ENCODE measurements around the gene LRBA. TPM values are rescaled to one million over a fixed set of nuclear protein-coding genes. Genes with fewer than 3 reads are reported as not detected.

LRBA gene
- total RNA-seq, 4 donors from 2014 or later: 13.3 to 21.2 (median 20.1) TPM

DNA sequence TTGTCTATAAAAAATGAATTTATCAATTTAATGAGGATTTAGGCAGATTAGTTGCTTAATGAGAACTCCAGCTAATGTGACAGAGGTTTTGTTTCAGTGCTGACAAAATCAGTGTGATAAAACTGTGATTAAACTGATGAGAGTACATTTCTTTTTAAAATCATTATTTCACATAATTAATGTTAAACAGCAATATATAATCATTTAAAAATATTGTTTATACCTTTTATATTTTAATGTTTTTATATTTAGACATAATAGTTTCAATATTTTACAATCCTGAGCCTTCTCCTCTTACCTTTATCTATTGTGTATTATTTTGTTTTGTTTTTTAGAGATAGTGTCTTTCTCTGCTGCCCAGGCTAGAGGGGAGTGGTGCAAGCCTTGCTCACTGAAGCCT lies 480.3 kb downstream of the LRBA start:
- H3K27ac ChIP-seq (replicated peaks in 1 of 4): no peak overlapping the region
- no peaks in the 10 kb centered on the region for H3K27me3 ChIP-seq
- no peak for DNase-seq (ENCODE audit: extremely low spot score)
- no peaks in the 10 kb centered on the region for H3K9me3 ChIP-seq
- H3K4me3 ChIP-seq: no peak overlapping the region
- H3K36me3 ChIP-seq: no peaks in the 10 kb centered on the region
- intact Hi-C loops (cut with DNase I): no loop called here
- TF ChIP-seq POLR2A (IDR thresholded peaks at IDR 0.05; ENCODE audit: low read depth): no peak
- no peak for TF ChIP-seq EP300 (IDR thresholded peaks at IDR 0.05)
- TF ChIP-seq POLR2AphosphoS5 (IDR thresholded peaks at IDR 0.05): no peak
- TF ChIP-seq, protein P1, sequence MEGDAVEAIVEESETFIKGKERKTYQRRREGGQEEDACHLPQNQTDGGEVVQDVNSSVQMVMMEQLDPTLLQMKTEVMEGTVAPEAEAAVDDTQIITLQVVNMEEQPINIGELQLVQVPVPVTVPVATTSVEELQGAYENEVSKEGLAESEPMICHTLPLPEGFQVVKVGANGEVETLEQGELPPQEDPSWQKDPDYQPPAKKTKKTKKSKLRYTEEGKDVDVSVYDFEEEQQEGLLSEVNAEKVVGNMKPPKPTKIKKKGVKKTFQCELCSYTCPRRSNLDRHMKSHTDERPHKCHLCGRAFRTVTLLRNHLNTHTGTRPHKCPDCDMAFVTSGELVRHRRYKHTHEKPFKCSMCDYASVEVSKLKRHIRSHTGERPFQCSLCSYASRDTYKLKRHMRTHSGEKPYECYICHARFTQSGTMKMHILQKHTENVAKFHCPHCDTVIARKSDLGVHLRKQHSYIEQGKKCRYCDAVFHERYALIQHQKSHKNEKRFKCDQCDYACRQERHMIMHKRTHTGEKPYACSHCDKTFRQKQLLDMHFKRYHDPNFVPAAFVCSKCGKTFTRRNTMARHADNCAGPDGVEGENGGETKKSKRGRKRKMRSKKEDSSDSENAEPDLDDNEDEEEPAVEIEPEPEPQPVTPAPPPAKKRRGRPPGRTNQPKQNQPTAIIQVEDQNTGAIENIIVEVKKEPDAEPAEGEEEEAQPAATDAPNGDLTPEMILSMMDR (IDR thresholded peaks at IDR 0.05): no peak
- no peaks in the 10 kb centered on the region for H3K4me1 ChIP-seq

DNA sequence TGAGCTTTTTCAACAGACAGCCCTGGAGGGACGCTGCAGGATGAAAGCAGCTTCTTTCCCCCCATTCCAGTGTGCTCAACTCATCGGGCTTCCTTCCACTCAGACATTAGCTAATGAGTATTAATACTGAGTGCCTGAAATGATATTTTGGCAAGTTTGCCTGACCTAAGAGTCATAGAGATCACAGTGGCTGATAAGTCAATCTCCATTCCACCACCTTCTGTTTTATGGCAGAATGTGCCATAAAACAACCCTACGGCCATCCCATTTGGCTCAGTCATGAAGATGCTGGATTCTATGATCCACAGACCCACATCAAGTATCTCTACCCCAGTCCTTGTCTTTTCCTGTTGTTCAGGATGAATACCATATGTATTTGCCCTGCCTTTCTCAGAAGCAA lies 481.4 kb downstream of the LRBA start:
- 96% methylated on average over 3 of the region's 3 CpGs for WGBS
- H3K27me3 ChIP-seq: no peaks in the 10 kb centered on the region
- no peak overlapping the region for H3K4me3 ChIP-seq
- H3K9me3 ChIP-seq: no peaks in the 10 kb centered on the region
- no peak for DNase-seq (ENCODE audit: extremely low spot score)
- no peak overlapping the region for H3K27ac ChIP-seq (replicated peaks in 1 of 4)
- no peaks in the 10 kb centered on the region for H3K36me3 ChIP-seq
- no peak for TF ChIP-seq EP300 (IDR thresholded peaks at IDR 0.05)
- TF ChIP-seq POLR2AphosphoS5 (IDR thresholded peaks at IDR 0.05): no peak
- no peak for TF ChIP-seq POLR2A (IDR thresholded peaks at IDR 0.05; ENCODE audit: low read depth)
- TF ChIP-seq, protein P1 (IDR thresholded peaks at IDR 0.05): no peak
- H3K4me1 ChIP-seq: no peaks in the 10 kb centered on the region
- intact Hi-C loops (cut with DNase I): no loop called here

DNA sequence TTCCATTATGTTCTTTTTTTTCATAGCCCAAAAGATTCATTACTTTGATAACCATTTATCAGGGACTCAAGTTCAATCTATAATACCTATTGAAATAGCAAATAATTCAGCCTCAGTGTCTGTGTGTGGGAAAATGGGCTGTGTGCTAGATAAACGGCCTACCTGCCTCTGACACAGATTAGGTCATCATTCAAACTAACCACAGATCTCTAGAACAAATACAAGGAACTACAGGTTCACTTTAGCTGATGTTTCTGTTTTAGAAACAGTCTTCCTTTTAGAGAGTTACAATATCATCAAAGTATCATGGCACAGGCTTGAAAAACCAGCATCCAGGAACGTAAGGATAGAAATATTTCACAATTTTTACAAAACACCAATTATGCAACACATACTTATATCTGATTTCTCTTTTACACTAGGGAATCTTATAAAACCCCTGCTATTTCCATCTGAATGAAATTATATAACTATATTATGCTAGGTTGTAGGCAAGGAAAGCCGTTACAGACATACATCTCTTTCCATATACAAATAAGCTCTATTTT lies 489.7 kb downstream of the LRBA start:
- WGBS: 78% methylated on average over 3 of the region's 3 CpGs
- Histone ChIP-seq H3K4me3 (no peak overlapping the region), H3K9me3 (no peaks in the 10 kb centered on the region), H3K27ac (replicated peaks in 1 of 4) (no peak overlapping the region), H3K36me3 (no peaks in the 10 kb centered on the region), H3K4me1 (no peaks in the 10 kb centered on the region), H3K27me3 (no peaks in the 10 kb centered on the region)
- no peak for DNase-seq (ENCODE audit: extremely low spot score)
- TF ChIP-seq, protein P1 (IDR thresholded peaks at IDR 0.05): no peak
- TF ChIP-seq POLR2A (IDR thresholded peaks at IDR 0.05; ENCODE audit: low read depth) (no peak), POLR2AphosphoS5 (IDR thresholded peaks at IDR 0.05) (no peak), EP300 (IDR thresholded peaks at IDR 0.05) (no peak)
- intact Hi-C loops (cut with DNase I): no loop called here

DNA sequence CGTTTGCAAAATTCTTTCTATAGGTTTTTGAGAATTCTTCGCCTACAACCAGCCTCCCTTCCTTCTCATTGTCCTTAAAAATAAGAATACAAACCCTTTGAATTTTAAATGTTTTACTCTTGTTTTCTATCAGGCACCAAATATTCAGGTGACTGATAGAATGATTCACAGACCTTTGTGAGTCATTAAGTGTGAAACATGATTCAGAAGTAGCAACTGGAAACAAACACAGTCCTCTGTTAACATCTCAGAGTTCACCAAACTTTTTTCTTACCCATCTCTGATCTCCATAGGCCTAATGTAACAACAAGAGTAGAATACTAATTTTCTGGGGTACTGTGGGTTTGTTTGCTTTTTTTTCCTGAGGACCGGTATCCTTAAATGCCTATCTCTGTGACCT lies 496.5 kb downstream of the LRBA start:
- Histone ChIP-seq H3K36me3 (no peaks in the 10 kb centered on the region), H3K27ac (replicated peaks in 1 of 4) (no peak overlapping the region), H3K4me3 (no peak overlapping the region), H3K27me3 (no peaks in the 10 kb centered on the region), H3K4me1 (no peaks in the 10 kb centered on the region), H3K9me3 (no peaks in the 10 kb centered on the region)
- WGBS: 90% methylated on average over 3 of the region's 3 CpGs
- DNase-seq (ENCODE audit: extremely low spot score): no peak
- TF ChIP-seq EP300 (IDR thresholded peaks at IDR 0.05): no peak
- no peak for TF ChIP-seq POLR2AphosphoS5 (IDR thresholded peaks at IDR 0.05)
- TF ChIP-seq POLR2A (IDR thresholded peaks at IDR 0.05; ENCODE audit: low read depth): no peak
- TF ChIP-seq, protein P1 (IDR thresholded peaks at IDR 0.05): no peak
- intact Hi-C loops (cut with DNase I): no loop called here

DNA sequence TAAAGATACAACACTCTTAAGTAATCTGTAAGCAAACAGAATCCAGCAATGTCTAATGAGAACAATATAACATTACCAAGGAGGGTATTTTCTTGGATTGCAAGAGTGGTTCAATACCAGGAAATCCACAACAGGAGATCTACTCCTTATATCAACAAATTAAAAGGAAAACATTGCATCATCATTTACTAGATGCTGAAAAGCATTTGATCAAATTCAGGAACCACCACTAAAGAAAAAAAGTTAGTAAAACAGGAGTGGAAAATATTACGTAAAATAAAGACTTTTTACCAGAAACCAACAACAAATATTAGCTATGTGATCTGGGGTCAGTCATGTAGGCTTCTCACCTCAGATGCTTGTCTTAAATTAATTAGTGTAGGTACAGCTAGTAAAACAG lies 499.9 kb downstream of the LRBA start:
- Histone ChIP-seq H3K9me3 (no peaks in the 10 kb centered on the region), H3K27ac (replicated peaks in 1 of 4) (no peak overlapping the region), H3K4me1 (peaks cover 0 to 8% (median 0%) of the 10 kb centered on the region in 4 donors), H3K36me3 (no peaks in the 10 kb centered on the region), H3K4me3 (no peak overlapping the region), H3K27me3 (no peaks in the 10 kb centered on the region)
- intact Hi-C loops (cut with DNase I): no loop called here
- TF ChIP-seq POLR2AphosphoS5 (IDR thresholded peaks at IDR 0.05) (no peak), POLR2A (IDR thresholded peaks at IDR 0.05; ENCODE audit: low read depth) (no peak), EP300 (IDR thresholded peaks at IDR 0.05) (no peak)
- TF ChIP-seq, protein P1 (IDR thresholded peaks at IDR 0.05): no peak
- no peak for DNase-seq (ENCODE audit: extremely low spot score)
- 97% methylated on average over 1 of the region's 1 CpG for WGBS
